Stimulated activated CD4-positive, alpha-beta T cell treated with anti-CD3 and anti-CD28 coated beads, Interleukin-4, amount 100 ng/mL, for 24 hours (primary cell): Measurements from ENCODE around the gene EPHB4.
A peak's percentile ranks its signal among the peaks of the same experiment; 100 is the strongest.
"Not testable (repeated sequence)": the region's sequence is repeated elsewhere in the genome, so short reads cannot be mapped to it uniquely, and the experiment has no call there.

Experiments
- DNase-seq: peaks from one replicate; pipeline ENCODE4 v3.0.0-alpha.2; 2020

Gene EPHB4

DNA sequence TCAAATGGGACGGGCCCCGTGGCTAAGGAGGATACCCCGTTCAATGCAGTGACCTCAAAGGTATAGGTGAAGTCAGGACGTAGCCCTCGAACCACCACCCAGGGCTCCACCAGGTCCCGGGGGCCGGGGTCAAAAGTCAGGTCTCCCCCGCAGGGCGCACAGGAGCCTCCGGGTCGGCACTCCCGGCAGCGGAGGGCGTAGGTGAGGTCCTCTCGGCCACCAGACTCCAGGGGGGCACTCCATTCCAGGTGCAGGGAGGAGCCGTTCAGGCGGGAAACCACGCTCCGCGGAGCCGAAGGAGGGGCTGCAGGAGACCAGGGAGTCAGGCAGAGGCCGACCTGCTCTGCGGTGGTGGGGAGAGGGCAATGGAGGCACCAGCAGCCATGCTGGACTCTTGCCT is 7.7 kb downstream of the EPHB4 start:
- DNase-seq, result no peak

DNA sequence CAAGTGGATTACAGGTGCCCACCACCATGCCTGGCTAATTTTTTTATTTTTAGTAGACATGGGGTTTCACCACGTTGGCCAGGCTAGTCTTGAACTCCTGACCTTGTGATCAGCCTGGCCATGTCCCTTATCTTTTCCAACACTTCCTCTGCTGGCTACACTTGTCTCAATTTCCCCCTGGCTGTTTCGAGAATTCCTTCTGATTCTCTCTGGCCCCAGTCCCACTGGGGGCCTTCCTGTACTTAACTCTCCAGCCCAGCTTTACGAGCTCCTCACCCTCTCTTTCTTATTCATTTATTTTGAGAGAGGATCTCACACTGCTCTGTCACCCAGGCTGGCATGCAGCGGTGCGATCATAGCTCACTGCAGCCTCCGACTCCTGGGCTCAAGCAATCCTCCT is 8.5 kb downstream of the EPHB4 start:
- no peak for DNase-seq

DNA sequence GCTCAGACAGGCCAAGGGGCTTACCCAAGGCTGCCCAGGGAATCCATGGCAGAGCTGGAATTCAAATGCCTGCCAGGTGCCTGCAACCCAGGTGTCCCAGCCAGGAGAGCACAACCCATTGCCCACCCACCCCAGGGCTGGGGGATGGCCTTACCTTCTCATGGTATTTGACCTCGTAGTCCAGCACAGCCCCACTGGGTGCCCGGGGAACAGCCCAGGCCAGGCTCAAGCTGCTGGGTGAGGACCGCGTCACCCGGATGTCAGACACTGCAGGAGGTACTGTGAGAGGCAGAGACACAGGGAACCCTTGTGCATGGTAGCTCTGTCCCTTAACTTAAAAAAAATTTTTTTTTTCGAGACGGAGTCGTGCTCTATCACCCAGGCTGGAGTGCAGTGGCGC is 9.0 kb downstream of the EPHB4 start:
- no peak for DNase-seq

DNA sequence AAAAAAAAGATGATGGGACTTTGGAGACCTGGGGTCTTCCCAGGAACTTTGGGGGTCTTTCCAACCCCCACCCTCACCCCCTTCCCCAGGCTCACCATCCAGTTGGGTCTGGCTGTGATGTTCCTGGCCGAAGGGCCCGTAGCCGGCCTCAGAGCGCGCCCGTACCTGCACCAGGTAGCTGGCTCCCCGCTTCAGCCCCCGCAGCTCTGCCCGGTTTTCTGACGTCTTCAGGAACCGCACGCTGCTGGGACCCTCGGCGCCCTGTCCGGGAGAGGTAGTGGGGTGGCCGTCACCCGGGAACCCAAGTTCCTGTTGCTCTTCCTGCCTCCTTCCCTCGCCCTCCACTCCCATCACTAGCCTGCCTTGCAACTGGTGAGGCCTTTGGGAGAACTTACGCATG is 10.2 kb downstream of the EPHB4 start:
- no peak for DNase-seq

DNA sequence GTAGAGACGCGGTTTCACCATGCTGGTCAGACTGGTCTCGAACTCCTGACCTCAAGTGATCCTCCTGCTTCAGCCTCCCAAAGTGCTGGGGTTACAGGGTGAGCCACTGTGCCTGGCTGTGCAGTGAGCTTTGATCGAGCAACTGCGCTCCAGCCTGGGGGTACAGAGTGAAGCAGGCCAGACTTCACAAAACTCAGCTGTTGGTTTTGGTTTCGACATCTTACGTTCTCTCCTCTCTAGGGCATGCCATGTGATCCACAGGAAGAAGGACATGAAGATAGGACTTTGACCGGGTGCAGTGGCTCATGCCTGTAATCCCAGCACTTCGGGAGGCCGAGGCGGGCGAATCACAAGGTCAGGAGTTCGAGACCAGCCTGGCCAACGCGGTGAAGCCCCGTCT is 10.8 kb downstream of the EPHB4 start:
- DNase-seq, result not testable (repeated sequence)

DNA sequence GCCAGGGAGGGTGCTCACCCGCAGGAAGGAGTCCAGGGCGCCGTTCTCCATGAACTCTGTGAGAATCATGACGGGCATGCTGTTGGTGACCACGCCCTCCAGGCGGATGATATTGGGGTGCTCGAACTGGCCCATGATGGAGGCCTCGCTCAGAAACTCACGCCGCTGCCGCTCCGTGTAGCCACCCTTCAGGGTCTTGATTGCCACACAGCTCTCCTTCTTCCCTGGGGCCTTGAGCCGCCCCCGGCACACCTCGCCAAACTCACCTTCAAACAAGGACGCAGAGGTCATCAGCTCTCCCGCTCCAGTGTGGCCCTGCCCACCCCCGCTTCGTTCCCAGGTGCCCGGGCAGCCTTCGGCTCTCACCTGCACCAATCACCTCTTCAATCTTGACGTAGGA is 14.6 kb downstream of the EPHB4 start:
- DNase-seq, result no peak

DNA sequence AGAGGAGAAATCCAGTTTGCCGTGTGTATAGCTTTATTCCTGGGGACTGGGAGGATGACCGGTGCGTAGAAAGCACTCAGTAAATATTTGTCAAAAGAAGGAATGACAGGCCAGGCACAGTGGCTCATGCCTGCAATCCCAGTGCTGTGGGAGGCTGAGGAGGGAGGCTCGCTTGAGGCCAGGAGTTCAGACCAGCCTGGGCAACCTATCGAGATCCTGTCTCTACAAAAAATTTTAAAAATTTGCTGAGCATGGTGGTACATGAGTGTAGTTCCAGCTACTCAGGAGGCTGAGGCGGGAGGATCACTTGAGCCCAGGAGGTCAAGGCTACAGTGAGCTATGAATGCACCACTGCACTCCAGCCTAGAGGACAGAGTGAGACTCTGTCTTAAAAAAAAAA is 15.8 kb downstream of the EPHB4 start:
- no peak for DNase-seq

DNA sequence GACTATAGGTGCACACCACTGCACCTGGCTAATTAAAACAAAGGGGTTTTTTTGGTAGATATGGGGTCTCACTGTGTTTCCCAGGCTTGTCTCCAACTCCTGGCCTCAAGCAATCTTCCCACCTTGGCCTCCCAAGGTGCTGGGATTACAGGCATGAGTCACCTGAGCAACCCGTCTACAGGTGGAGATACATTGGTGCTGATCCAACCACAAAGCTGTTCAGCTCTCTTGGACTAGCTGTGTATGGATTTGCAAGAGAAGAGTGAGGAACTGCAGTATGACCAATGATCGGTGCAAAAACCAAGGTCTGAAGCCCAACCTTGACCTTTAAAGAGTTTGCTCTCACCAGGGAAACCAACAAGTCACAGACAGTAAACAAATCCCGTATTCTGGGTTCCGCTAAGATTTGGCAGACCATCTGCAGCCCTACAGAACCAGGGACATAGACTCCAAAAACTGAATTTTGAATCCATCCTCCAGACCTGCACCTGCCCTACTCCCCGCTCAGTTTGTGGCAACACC is 18.9 kb downstream of the EPHB4 start:
- no peak for DNase-seq

DNA sequence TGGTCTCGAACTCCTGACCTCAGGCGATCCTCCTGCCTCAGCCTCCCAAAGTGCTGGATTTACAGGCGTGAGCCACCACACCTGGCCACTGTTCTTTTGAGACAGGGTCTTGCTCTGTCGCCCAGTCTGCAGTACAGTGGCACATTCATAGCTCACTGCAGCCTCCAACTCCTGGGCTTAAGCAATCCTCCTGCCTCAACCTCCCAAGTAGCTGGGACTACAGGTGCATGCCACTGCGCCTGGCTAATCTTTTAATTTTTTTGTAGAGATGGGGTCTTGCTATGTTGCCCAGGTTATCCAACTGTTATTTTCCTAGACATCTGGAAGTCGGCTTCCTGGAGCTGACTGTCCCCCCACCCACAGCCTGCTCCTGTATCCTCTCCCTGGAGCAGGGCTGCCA is 20.4 kb downstream of the EPHB4 start:
- DNase-seq, result not testable (repeated sequence)

DNA sequence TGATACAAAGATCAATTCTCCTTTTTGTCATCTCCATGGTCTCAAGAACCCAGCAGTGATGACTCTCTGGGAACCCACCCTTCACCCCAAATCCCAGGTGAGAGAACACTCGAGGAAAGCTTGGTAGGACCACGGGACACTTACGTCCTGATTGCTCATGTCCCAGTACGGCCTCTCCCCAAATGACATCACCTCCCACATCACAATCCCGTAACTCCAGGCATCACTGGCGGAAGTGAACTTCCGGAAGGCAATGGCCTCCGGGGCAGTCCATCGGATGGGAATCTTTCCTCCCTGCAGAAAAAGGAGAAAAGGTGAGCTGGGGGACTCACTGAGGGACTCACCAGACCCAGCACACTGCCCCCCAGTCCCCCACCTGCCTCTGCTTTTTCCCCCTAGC is 21.0 kb downstream of the EPHB4 start:
- no peak for DNase-seq

DNA sequence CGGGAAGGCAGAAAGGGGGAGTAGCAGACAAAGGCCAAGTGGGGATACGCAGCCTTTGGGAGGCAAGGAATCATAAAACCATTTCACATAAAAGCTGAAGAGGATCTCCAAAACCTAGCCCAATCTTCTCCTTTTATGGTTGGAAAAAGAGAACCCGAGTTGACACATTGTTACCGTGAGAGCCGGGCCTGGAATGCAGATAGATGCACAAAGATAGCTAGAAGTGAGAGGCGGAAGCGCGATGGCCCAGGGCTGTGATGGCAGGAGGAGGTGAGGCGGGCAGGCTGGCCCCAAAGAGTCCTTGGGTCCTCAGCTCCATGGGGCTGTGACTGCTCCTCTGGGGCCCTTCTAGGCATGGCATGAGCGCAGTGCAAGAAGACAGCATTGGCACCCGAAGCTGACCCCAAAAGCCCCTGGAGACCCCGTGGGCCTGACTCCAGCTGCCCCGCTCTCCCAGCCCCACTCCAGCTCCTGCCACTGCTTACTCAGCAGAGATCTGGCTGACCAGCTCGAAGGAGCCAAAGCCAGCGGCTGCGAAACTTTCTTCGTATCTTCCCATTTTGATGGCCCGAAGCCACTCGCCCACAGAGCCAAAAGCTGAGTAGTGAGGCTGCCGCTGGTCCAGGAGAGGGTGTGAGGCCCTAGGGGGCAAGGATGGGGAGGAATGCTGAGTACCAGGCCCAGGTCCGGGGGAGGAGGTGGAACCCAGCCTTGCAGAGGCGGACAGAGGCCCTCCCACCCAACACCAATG is 22.5 kb downstream of the EPHB4 start:
- no peak for DNase-seq

DNA sequence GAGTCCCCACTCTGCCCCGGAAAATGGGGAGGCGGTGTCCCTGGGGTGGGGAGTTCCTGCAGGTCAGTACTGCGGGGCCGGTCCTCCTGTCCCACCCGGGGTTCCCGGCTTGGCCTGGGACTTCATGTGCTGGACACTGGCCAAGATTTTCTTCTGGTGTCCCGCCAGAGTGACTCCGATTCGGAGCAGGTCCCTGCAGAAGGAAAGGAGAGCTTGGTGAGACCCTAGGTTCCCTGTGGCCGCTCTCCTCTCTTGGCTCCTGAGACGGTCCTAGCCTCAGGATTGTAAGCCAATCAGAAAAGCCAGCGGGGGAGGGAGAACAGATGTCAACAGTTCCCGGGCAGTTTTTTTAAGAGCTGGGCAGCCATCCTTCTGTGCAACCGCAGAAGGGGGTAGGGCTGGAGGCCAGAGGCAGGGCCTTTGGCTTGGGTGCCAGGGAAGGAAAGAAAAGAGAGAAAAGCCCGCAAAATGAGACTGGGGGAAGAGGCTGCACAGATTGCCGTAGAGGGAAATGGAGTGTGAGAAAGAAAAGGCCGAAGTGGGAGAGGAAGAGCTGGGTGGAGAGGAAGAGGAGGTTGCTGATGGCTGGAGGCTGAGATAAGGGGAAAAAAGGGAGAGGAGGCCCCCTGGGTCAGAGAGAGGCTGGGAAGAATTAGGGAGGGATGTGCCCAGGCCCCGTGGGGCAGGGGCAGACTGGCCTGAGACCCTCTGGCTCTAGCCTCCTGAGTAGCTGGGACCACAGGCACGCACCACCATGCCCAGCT is 23.7 kb downstream of the EPHB4 start:
- no peak for DNase-seq

DNA sequence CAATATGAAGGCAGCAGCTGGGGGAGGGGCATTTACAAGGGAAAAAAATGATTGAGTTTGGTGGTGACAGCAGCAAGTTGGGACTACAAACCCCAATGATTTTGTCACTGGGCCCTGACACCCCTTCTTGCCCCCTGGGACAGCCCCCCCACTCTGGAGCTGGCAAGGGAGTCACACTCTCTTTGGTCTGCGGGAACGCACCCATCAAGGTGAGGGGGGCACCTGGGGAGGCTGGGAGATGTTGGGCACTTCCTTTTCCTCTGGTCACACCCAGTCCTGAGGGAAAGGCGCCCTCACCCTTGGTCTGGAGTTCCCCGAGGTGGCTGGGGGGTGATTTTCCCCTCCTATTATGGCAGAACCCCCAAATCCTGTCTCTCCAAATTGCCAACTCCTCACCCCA is 24.4 kb downstream of the EPHB4 start:
- no peak for DNase-seq

DNA sequence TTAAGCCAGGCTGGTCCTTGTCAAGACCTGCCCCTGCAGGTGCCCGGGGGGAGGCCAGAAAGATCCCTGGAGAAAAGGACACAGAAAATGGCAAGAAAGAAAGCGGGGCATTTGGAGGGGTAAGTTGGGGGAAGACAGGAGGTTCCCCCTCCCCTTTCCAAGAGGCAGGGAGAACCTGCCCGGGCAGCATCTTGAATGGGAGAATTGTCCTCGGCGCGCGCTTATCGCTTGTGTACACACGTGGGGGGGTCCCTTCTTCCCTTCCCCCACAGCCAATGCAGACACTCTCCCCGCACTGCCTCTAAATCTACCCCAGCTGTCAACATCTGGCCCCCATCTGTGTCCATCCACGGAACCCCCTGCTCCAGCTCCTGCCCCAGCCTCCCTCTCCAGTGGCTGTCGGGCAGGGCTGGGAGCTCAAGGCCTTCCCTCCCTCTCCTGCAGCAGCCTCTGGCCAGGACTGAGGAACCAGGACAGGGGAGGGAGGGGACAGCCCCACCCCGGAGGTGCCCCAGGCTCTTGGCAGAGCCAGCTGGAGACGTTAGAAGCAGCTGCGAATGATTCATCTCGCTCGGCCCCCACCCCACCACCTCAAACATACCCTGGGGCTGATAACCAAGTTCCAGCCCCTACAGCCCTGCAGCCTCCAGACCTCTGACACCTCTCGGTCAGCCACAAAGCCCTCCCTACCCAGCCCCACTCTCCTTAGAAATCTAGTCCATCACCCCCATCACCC is 25.3 kb downstream of the EPHB4 start:
- DNase-seq, result no peak

DNA sequence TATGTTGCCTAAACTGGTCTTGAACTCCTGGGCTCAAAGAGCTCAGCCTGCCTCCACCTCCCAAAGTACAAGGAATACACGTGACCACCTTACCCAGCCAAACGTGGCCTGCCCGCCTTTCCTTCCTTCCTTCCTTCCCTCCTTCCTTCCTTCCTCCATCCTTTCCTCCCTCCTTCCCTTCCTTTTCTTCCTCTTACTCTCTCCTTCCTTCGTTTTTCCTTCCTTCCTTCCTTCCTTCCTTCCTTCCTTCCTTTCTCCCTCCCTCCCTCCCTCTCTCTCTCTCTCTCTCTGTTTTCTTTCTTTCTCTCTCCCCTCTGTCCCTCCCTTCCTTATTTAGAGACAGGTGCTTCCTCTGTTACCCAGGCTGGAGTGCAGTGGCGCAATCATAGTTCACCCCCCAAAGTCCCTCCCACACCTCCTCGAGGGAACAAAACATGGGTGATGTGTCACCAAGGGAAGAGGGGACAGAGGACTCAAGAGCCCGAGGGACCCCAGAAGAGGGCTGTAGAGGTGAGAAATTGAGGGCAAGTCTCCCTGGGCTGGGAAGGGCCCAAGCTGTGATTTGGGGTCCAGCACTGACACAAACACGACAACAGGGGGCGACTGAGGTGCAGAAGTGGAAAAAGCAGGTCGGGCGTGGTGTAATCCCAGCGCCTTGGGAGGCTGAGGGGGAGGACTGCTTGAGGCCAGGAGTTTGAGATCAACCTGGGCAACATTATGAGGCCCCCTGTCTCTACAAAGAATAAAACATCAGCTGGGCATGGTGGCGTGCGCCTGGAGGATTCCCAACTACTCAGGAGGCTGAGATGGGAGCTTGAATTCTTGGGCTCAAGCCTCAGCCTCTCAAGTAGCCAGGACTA is 28.1 kb downstream of the EPHB4 start:
- peak; percentile 64 for DNase-seq

DNA sequence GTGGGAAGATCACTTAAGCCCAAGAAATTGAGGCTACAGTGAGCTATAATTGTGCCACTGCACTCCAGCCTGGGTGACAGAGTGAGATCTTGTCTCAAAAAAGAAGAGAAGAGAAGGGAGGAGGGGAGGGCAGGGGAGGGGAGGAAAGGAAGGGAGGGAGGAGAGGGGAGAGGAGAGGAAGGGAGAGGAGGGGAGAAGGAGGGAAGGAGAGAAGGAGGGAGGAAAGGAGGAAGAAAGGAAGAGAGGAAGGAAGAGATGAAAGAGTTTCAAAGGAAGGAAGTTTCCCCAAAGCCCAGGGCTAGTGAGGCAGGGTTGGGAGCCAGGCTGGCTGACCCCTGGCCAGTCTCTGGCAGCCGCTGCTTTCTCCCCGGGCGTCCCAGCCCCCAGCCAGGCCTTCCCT is 32.6 kb downstream of the EPHB4 start:
- DNase-seq, result no peak

DNA sequence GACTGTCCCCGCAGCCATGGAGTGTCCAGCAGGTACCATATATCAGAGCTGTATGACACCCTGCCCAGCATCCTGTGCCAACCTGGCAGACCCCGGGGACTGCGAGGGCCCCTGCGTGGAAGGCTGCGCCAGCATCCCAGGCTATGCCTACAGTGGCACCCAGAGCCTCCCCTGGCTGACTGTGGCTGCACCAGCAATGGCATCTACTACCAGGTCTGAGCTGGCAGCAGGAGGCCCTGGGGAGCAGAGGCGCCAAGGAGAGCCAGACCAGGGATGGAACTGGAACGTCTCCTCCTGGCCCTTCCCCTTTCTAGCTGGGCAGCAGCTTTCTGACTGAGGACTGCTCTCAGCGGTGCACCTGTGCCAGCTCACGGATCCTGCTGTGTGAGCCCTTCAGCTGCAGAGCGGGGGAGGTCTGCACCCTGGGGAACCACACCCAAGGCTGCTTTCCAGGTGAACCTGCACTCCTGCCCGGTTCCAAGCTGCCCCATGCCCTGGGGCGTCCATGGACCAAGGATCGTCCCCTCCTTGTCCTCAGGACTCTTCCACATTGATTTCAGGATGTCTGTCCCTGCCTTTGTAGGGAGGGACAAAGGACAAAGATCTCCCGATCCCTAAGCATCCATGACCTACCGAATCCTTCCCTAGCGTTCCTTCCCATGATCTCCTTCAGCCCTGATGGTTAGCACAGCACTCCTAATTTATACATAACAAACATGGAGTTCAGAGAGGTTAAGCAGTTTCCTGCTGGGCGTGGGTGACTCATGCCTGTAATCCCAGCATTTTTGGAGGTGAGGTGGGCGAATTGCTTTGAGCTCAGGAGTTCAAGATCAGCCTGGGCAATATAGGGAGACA is 33.3 kb downstream of the EPHB4 start:
- no peak for DNase-seq

DNA sequence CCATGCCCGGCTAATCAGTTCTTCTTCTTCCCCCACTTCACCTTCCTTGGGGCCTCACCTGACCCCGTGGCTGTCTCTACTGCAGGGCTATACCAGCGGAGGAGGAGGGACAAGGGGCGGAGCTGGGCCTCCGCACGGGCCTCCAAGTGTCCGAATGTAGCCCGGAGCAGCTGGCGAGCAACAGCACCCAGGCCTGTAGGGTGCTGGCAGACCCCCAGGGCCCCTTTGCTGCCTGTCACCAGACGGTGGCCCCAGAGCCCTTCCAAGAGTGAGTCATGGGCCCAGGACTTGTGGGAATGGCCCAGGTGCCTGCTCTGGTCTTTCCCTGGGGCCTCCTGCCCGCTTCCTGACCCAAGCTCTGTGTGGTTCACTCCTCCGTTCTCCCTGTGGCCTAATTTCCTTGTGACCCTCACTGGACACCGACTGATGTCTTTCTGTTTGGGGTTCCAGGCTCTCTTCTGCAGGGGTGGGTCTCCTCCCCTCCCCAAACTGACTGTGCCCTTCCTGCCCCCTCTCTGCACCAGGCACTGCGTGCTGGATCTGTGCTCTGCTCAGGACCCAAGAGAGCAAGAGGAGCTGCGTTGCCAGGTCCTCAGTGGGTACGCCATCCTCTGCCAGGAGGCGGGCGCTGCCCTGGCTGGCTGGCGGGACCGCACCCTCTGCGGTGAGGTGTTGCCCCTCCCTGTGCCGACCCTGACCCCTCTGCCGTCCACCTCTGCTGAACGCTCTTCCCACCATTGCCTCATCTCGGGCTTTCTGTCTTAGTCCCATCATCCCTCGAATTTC is 35.2 kb downstream of the EPHB4 start:
- no peak for DNase-seq

DNA sequence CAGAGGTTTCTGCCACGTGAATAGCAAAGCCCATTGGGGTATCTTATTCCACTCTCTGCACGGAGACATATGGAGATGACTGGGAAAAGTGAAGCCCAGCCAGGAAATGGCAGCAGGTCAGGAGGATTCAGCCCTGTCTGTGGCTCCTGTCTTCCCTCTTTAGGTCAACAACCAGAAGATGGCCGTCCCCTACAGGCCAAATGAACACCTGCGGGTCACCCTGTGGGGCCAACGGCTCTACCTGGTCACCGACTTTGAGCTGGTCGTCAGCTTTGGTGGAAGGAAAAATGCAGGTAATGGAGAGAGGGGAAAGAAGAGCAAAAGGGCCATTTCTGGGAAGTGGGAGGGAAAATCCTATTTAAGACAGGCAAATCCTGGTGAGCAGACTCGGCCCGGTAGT is 38.3 kb downstream of the EPHB4 start:
- no peak for DNase-seq

DNA sequence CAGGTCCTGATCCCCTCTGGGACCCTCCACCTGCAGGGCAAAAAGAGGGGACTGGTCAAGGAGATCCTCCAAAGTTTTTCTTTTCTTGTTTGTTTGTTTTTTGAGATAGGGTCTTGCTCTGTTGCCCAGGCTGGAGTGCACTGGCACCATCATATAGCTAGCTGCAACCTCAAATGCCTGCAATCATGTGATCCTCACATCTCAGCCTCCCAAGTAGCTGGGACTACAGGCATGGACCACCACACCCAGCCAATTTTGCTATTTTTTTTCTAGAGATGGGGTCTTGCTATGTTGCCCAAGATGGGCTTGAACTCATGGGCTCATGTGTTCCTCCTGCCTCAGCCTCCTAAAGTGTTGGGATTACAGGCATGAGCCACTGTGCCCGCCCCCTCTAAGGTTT is 41.0 kb downstream of the EPHB4 start:
- no peak for DNase-seq

DNA sequence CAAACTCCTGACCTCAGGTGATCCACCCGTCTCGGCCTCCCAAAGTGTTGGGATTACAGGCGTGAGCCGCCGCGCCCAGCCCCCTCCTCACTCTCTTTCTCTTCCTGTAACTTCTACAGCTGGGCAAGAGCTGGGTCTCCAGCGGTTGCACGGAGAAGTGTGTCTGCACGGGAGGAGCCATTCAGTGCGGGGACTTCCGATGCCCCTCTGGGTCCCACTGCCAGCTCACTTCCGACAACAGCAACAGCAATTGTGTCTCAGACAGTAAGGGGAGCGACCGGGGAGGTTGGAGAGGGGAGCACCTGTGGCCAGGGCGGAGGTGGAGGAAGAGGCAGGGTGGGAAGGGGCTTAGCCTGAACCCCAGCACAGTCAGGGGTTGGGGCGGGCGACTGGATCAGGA is 41.4 kb downstream of the EPHB4 start:
- DNase-seq, result no peak
